Vagina (tissue), 2 donors: Measurements from ENCODE around the gene SLCO4C1.

Source experiments
- POLR2A ChIP-seq, 2 donors: fragments of 450-650 bp; IDR thresholded peaks; one replicate each; pipeline ENCODE4 v1.6.1; 2017; ENCODE audit warnings: antibody characterized with exemption in 2 of 2, mild to moderate bottlenecking in 2 of 2, moderate library complexity in 2 of 2
- POLR2AphosphoS5 ChIP-seq, 2 donors: sonication (generic); formaldehyde crosslinking; IDR thresholded peaks; one replicate each; pipeline ENCODE4 v1.9.0; 2017; ENCODE audit warnings: antibody characterized with exemption in 2 of 2, mild to moderate bottlenecking in 2 of 2, low read depth in 1 of 2; ENCODE audit not compliant: insufficient read depth in 1 of 2

GRCh38 chr5:102271759-102272158 is 24.3 kb downstream of the SLCO4C1 start:
- TF ChIP-seq POLR2AphosphoS5 (IDR thresholded peaks at IDR 0.05; ENCODE audit: insufficient read depth in 1 of 2, low read depth in 1 of 2) (no peak), POLR2A (IDR thresholded peaks at IDR 0.05) (no peak)
